IMR-90 (cell line): ENCODE data around the gene ESF1. TPM values are rescaled to one million over a fixed set of nuclear protein-coding genes. Genes with fewer than 3 reads are reported as not detected.
A peak's percentile ranks its signal among the peaks of the same experiment; 100 is the strongest.

Experiments
- ATAC-seq: fragments of 200-7000 bp; cut with Tn5 transposase; 2 replicates; pipeline ENCODE4 v1.9.1; 2020; ENCODE audit warnings: low read depth, mild to moderate bottlenecking, moderate library complexity
- BruUV-seq: library from RNA; stranded (reverse); fragments of 400-500 nt; replicated peaks from 2 replicates; lab custom pipeline; 2021; lab: Mats Ljungman, UMichigan
- CTCF ChIA-PET: fragments of 300-600 bp; formaldehyde crosslinking; extraction: SDS; loops from one replicate; lab custom pipeline; 2021; ENCODE audit warnings: antibody characterized with exemption; lab: Yijun Ruan, JAX
- POLR2A ChIA-PET: fragments of 300-600 bp; sonication (Branson Sonifier 250); formaldehyde crosslinking; loops from one replicate; lab custom pipeline; 2022; ENCODE audit warnings: antibody characterized with exemption; ENCODE audit not compliant: unreplicated experiment; lab: Charles Lee
- DNase-seq: peaks from one replicate; pipeline ENCODE4 v3.0.0; 2013
- H2AFZ ChIP-seq: replicated peaks from 2 replicates; pipeline ENCODE3; 2013; ENCODE audit warnings: low read length, mild to moderate bottlenecking; ENCODE audit not compliant: poor library complexity
- H2AK5ac ChIP-seq: 2 replicates; pipeline ENCODE4 v1.6.1; 2013; ENCODE audit warnings: low read depth, low read length, inconsistent platforms
- H2AK9ac ChIP-seq: replicated peaks from 2 replicates; pipeline ENCODE3; 2013; ENCODE audit warnings: mild to moderate bottlenecking, low read depth, low read length, moderate library complexity; ENCODE audit not compliant: poor library complexity
- H2BK120ac ChIP-seq: 2 replicates; pipeline ENCODE4 v1.6.1; 2013; ENCODE audit warnings: low read depth, low read length, inconsistent platforms
- H2BK15ac ChIP-seq: 3 replicates; pipeline ENCODE4 v1.6.1; 2013; ENCODE audit warnings: low read depth, low read length, inconsistent platforms
- H2BK20ac ChIP-seq: 2 replicates; pipeline ENCODE4 v1.6.1; 2013; ENCODE audit warnings: low read depth, mild to moderate bottlenecking, inconsistent platforms, low read length, moderate library complexity
- H2BK5ac ChIP-seq: 2 replicates; pipeline ENCODE4 v1.6.1; 2013; ENCODE audit warnings: mild to moderate bottlenecking, low read depth, low read length, inconsistent platforms; ENCODE audit not compliant: poor library complexity, severe bottlenecking
- H3K14ac ChIP-seq: replicated peaks from 2 replicates; pipeline ENCODE4 v1.6.1; 2013; ENCODE audit warnings: low read depth, low read length, inconsistent platforms
- H3K18ac ChIP-seq: 2 replicates; pipeline ENCODE4 v1.6.1; 2013; ENCODE audit warnings: low read depth, low read length, control low read depth
- H3K23ac ChIP-seq: 2 replicates; pipeline ENCODE4 v1.6.1; 2013; ENCODE audit warnings: low read depth, low read length, inconsistent platforms
- H3K27ac ChIP-seq: 2 replicates; pipeline ENCODE4 v1.5.1; 2013; ENCODE audit warnings: mild to moderate bottlenecking, control low read depth, low read length; ENCODE audit not compliant: insufficient read depth
- H3K27me3 ChIP-seq: 2 replicates; pipeline ENCODE4 v1.6.1; 2013; ENCODE audit warnings: low read length; ENCODE audit not compliant: control insufficient read depth, insufficient read depth
- H3K36me3 ChIP-seq: 2 replicates; pipeline ENCODE4 v1.6.1; 2013; ENCODE audit warnings: low read length, mixed read lengths; ENCODE audit not compliant: control insufficient read depth, insufficient read depth
- H3K4ac ChIP-seq: 2 replicates; pipeline ENCODE4 v1.6.1; 2013; ENCODE audit warnings: low read depth, low read length, inconsistent platforms
- H3K4me1 ChIP-seq: 2 replicates; pipeline ENCODE4 v1.6.1; 2013; ENCODE audit warnings: low read length, mixed read lengths; ENCODE audit not compliant: control insufficient read depth, insufficient read depth
- H3K4me2 ChIP-seq: 2 replicates; pipeline ENCODE4 v1.6.1; 2013; ENCODE audit warnings: low read depth, mild to moderate bottlenecking, control low read depth, low read length, moderate library complexity
- H3K4me3 ChIP-seq: 2 replicates; pipeline ENCODE4 v1.5.1; 2013; ENCODE audit warnings: low read depth, mild to moderate bottlenecking, control low read depth, low read length, moderate library complexity; ENCODE audit not compliant: insufficient read depth
- H3K56ac ChIP-seq: 2 replicates; pipeline ENCODE4 v1.6.1; 2013; ENCODE audit warnings: low read length, inconsistent platforms; ENCODE audit not compliant: insufficient read depth; ENCODE audit errors: extremely low read depth
- H3K79me1 ChIP-seq, 2 experiments: 2 replicates each; pipeline ENCODE4 v1.6.1; 2013; ENCODE audit warnings: low read length in 2 of 2, inconsistent platforms in 1 of 2, low read depth in 1 of 2
- H3K9ac ChIP-seq: 2 replicates; pipeline ENCODE4 v1.6.1; 2013; ENCODE audit warnings: low read depth, low read length, control low read depth
- H3K9me1 ChIP-seq: 2 replicates; pipeline ENCODE4 v1.6.1; 2013; ENCODE audit warnings: low read length, inconsistent platforms; ENCODE audit not compliant: insufficient read depth
- H3K9me3 ChIP-seq: 2 replicates; pipeline ENCODE4 v1.6.1; 2013; ENCODE audit warnings: low read length; ENCODE audit not compliant: control insufficient read depth, insufficient read depth
- H4K20me1 ChIP-seq: 2 replicates; pipeline ENCODE4 v1.6.1; 2013; ENCODE audit warnings: low read length, inconsistent platforms; ENCODE audit not compliant: insufficient read depth
- H4K5ac ChIP-seq: 2 replicates; pipeline ENCODE4 v1.6.1; 2013; ENCODE audit warnings: mild to moderate bottlenecking, low read depth, low read length, control low read depth
- H4K8ac ChIP-seq, 2 experiments: 2 replicates each; pipeline ENCODE4 v1.6.1; 2013; ENCODE audit warnings: low read depth in 2 of 2, low read length in 2 of 2, control low read depth in 1 of 2, inconsistent platforms in 1 of 2
- H4K91ac ChIP-seq: 2 replicates; pipeline ENCODE4 v1.6.1; 2013; ENCODE audit warnings: low read depth, low read length, inconsistent platforms; ENCODE audit not compliant: insufficient read depth
- CEBPB ChIP-seq: IDR thresholded peaks from 2 replicates; pipeline ENCODE4 v1.6.1; 2012; ENCODE audit warnings: low read depth, low read length, improper control_type of control experiment
- MAFK ChIP-seq: IDR thresholded peaks from 2 replicates; pipeline ENCODE4 v1.6.1; 2012; ENCODE audit warnings: low read depth, low read length, improper control_type of control experiment
- WGBS, 2 experiments: methylation state at CpG; one replicate each; pipeline versions ENCODE4 v1.1.5 to v1.1.7; 2013; ENCODE audit warnings: missing lambda C conversion rate in 2 of 2; ENCODE audit not compliant: insufficient read length in 1 of 2; ENCODE audit errors: extremely low coverage in 2 of 2; 5-methylcytosine and 5-hydroxymethylcytosine counted together
- dilution Hi-C: fragments of 300-500 bp; cut with HindIII; formaldehyde crosslinking; loops from one replicate; pipeline ENCODE4 v1.14.3; 2018; ENCODE audit warnings: low sequenced_read_pairs; ENCODE audit not compliant: unreplicated experiment
- in situ Hi-C: fragments of 300-500 bp; cut with MboI; formaldehyde crosslinking; loops from 3 replicates; pipeline ENCODE4 v1.14.3; 2019; ENCODE audit warnings: low sequenced_read_pairs, inconsistent platforms, mixed read lengths
- intact Hi-C: fragments of 100-400 bp; cut with micrococcal nuclease; formaldehyde crosslinking; loops from 2 replicates; pipeline ENCODE4 v1.10.0; 2022
- polyA plus RNA-seq, 3 experiments: library from polyadenylated mRNA; depleted of rRNA; stranded (reverse); fragments of >200 nt; gene quantifications; 2 replicates each; pipeline ENCODE4 v1.2.3, GENCODE V29; 2012; ENCODE audit warnings: low replicate concordance in 1 of 3
- total RNA-seq: library from RNA; depleted of rRNA; stranded (reverse); fragments of >200 nt; gene quantifications from 2 replicates; pipeline ENCODE4 v1.2.3, GENCODE V29; 2012

Gene ESF1
- total and polyA plus RNA-seq, 2 of the 4 experiments (the other 2 are of a cell fraction) = 2.6 to 2.7 TPM

GRCh38 chr20:13753436-13754036 is 31.2 kb downstream of the ESF1 start:
- no peak overlapping the region for H3K56ac ChIP-seq
- no peak overlapping the region for H2BK20ac ChIP-seq
- dilution Hi-C loops = no loop called here
- no peak overlapping the region for H3K9ac ChIP-seq
- H2BK120ac ChIP-seq = no peak overlapping the region
- no peak for DNase-seq
- H3K27ac ChIP-seq = no peak overlapping the region
- in situ Hi-C loops = loop anchor here (25.0 kb wide), 1 partner anchor 291 kb away; no protein-coding TSS in a partner anchor
- H3K18ac ChIP-seq = no peak overlapping the region
- no peak overlapping the region for H2BK5ac ChIP-seq
- intact Hi-C loops = no loop called here
- H3K4me1 ChIP-seq = no peaks in the 10 kb centered on the region
- H3K79me1 ChIP-seq = no peaks in the 10 kb centered on the region; a peak in 1 of 4 replicates
- TF ChIP-seq CEBPB (no peak), MAFK (0 out of 2 replicates have a peak, but pooled peaks have one; percentile 26)
- CTCF ChIA-PET = no interaction called here
- no peak overlapping the region for H4K91ac ChIP-seq
- no peak overlapping the region for H3K23ac ChIP-seq
- H2AFZ ChIP-seq = no peak overlapping the region
- H3K4me3 ChIP-seq = no peak overlapping the region
- H2AK9ac ChIP-seq = no peak overlapping the region
- no peak overlapping the region for H4K8ac ChIP-seq
- H3K9me3 ChIP-seq = no peaks in the 10 kb centered on the region
- no peak overlapping the region for H3K14ac ChIP-seq
- POLR2A ChIA-PET = no interaction called here
- no peaks in the 10 kb centered on the region for H4K20me1 ChIP-seq
- H3K27me3 ChIP-seq = no peaks in the 10 kb centered on the region
- 91% methylated on average over 1 of the region's 2 CpGs; no CpG with 5 or more reads in 1 of the 2 experiments for WGBS, 2 experiments
- no peaks in the 10 kb centered on the region for H3K9me1 ChIP-seq
- H3K36me3 ChIP-seq = peaks cover 5% of the 10 kb centered on the region; the same call in 1 of the 2 replicates
- no peak overlapping the region for H3K4me2 ChIP-seq
- BruUV-seq = no TSS peak
- no peak overlapping the region for H3K4ac ChIP-seq
- no peak for ATAC-seq
- no peak overlapping the region for H4K5ac ChIP-seq
- H2AK5ac ChIP-seq = no peak overlapping the region
- no peak overlapping the region for H2BK15ac ChIP-seq
